ENCODE data around the gene ABTB1. TPM values are rescaled to one million over a fixed set of nuclear protein-coding genes. Genes with fewer than 3 reads are reported as not detected.
A peak's percentile ranks its signal among the peaks of the same experiment; 100 is the strongest.

Gene ABTB1
- total and polyA plus RNA-seq, 2 of the 13 experiments (the other 11 are each of a cell fraction or from before 2014, with no cell fraction given): 0.42 to 14.5 TPM

GRCh38 chr3:127697551-127698240, 24.9 kb downstream of the ABTB1 start (continued):
- TF ChIP-seq RNF219 (CRISPR knock-in tag; IDR thresholded peaks at IDR 0.05) (no peak), ZNF660 (CRISPR knock-in tag; IDR thresholded peaks at IDR 0.05; ENCODE audit: borderline replicate concordance, low read depth) (no peak), SNRNP70 (IDR thresholded peaks at IDR 0.05; ENCODE audit: low read depth, low read length) (no peak), ATAD3A (CRISPR knock-in tag; IDR thresholded peaks at IDR 0.05) (0 out of 2 replicates have a peak, but pooled peaks have one; percentile 5), ZNF432 (CRISPR knock-in tag; IDR thresholded peaks at IDR 0.05; ENCODE audit: borderline replicate concordance) (no peak), ZFP1 (CRISPR knock-in tag; IDR thresholded peaks at IDR 0.05) (no peak), ZSCAN29 (CRISPR knock-in tag; conservative IDR thresholded peaks at IDR 0.05) (no peak), ATF6 (CRISPR knock-in tag; conservative IDR thresholded peaks at IDR 0.05) (no peak), ZNF556 (CRISPR knock-in tag; IDR thresholded peaks at IDR 0.05; ENCODE audit: borderline replicate concordance) (no peak), ZBTB39 (CRISPR knock-in tag; IDR thresholded peaks at IDR 0.05) (0 out of 2 replicates have a peak, but pooled peaks have one; percentile 28), JARID2 (CRISPR knock-in tag; IDR thresholded peaks at IDR 0.05; ENCODE audit: insufficient replicate concordance) (no peak), KLF6 (CRISPR knock-in tag; IDR thresholded peaks at IDR 0.05) (no peak), ZNF687 (CRISPR knock-in tag; IDR thresholded peaks at IDR 0.05) (peak; percentile 56), HNRNPK (IDR thresholded peaks at IDR 0.05; ENCODE audit: low read depth, low read length, poor library complexity, severe bottlenecking) (no peak), SP2 (CRISPR knock-in tag; IDR thresholded peaks at IDR 0.05) (no peak), ZSCAN20 (CRISPR knock-in tag; IDR thresholded peaks at IDR 0.05; ENCODE audit: borderline replicate concordance) (no peak), EEA1 (CRISPR knock-in tag; IDR thresholded peaks at IDR 0.05; ENCODE audit: borderline replicate concordance) (no peak), HNRNPL (IDR thresholded peaks at IDR 0.05; ENCODE audit: low read depth, low read length) (no peak)

All from HepG2 (cell line).